CD4-positive, alpha-beta T cell (primary cell): ENCODE measurements around the gene KCNJ18. TPM values are rescaled to one million over a fixed set of nuclear protein-coding genes. Genes with fewer than 3 reads are reported as not detected.

Source experiments
- ATAC-seq: fragments of 200-7000 bp; cut with Tn5 transposase; one replicate; pipeline ENCODE4 v1.10.0; 2022; ENCODE audit warnings: mild to moderate bottlenecking; ENCODE audit not compliant: poor library complexity
- CTCF ChIA-PET: fragments of 350-600 bp; sonication (Branson Sonifier 250); formaldehyde crosslinking; loops from one replicate; lab custom pipeline; 2021; ENCODE audit warnings: antibody characterized with exemption, inconsistent platforms; lab: Charles Lee
- POLR2A ChIA-PET: fragments of 350-600 bp; sonication (Branson Sonifier 250); formaldehyde crosslinking; loops from one replicate; lab custom pipeline; 2021; ENCODE audit warnings: antibody characterized with exemption, inconsistent platforms; lab: Charles Lee
- DNase-seq, 14 experiments: peaks; one replicate each; pipeline ENCODE4 v3.0.0-alpha.2; 2013 to 2020; ENCODE audit warnings: mixed read lengths in 2 of 14
- H3K27ac ChIP-seq, 2 donors: one replicate each; pipeline versions ENCODE4 v1.5.1 to v1.7.0; 2013; ENCODE audit warnings: low read length in 2 of 2, low read depth in 1 of 2, mild to moderate bottlenecking in 1 of 2
- H3K27me3 ChIP-seq, 2 experiments: 1 replicate in 1 of 2; 2 replicates in 1 of 2; pipeline versions ENCODE4 v1.6.1 to v1.7.0; 2013; ENCODE audit warnings: low read length in 2 of 2, control low read depth in 1 of 2, mild to moderate bottlenecking in 1 of 2, moderate library complexity in 1 of 2; ENCODE audit not compliant: insufficient read depth in 2 of 2, control insufficient read depth in 1 of 2
- H3K36me3 ChIP-seq: one replicate; pipeline ENCODE4 v1.6.1; 2013; ENCODE audit warnings: low read length, control low read depth; ENCODE audit not compliant: insufficient read depth
- H3K4me1 ChIP-seq: one replicate; pipeline ENCODE4 v1.6.1; 2013; ENCODE audit warnings: low read length, control low read depth; ENCODE audit not compliant: insufficient read depth
- H3K4me3 ChIP-seq: one replicate; pipeline ENCODE4 v1.5.1; 2013; ENCODE audit warnings: mild to moderate bottlenecking, low read length, moderate library complexity
- H3K9me3 ChIP-seq, 2 experiments: 1 replicate in 1 of 2; 2 replicates in 1 of 2; pipeline versions ENCODE4 v1.6.1 to v1.7.0; 2013; ENCODE audit warnings: low read length in 2 of 2, mild to moderate bottlenecking in 2 of 2, control low read depth in 1 of 2, moderate library complexity in 1 of 2; ENCODE audit not compliant: control insufficient read depth in 1 of 2, insufficient read depth in 1 of 2
- H3K27ac Mint-ChIP-seq: one replicate; pipeline ENCODE4 v1.8.0; 2020; ENCODE audit warnings: mixed read lengths
- H3K27me3 Mint-ChIP-seq: one replicate; pipeline ENCODE4 v1.8.0; 2021; ENCODE audit warnings: mixed read lengths
- H3K36me3 Mint-ChIP-seq: one replicate; pipeline ENCODE4 v1.8.0; 2021; ENCODE audit warnings: low read depth, mixed read lengths
- H3K4me1 Mint-ChIP-seq: one replicate; pipeline ENCODE4 v1.8.0; 2021; ENCODE audit warnings: low read depth, mixed read lengths
- H3K4me3 Mint-ChIP-seq: one replicate; pipeline ENCODE4 v1.8.0; 2020; ENCODE audit warnings: mild to moderate bottlenecking, mixed read lengths
- H3K9me3 Mint-ChIP-seq: one replicate; pipeline ENCODE4 v1.8.0; 2020; ENCODE audit warnings: mixed read lengths
- intact Hi-C, 2 experiments: fragments of 100-400 bp; cut with DNase I in 1 of 2; cut with micrococcal nuclease in 1 of 2; formaldehyde crosslinking; loops; one replicate each; pipeline versions ENCODE4 v1.15.1 to v1.9.0; 2023 to 2025; cut with DNase I, micrococcal nuclease
- total RNA-seq, 174 experiments: library from RNA in 2 of 174; stranded (reverse) in 2 of 174; gene quantifications; one replicate each; pipeline ENCODE4 v1.2.3 and lab custom pipeline; 2021 to 2026
- TF ChIP-seq, protein P1 (sequence below): fragments of 200-600 bp; IDR thresholded peaks from one replicate; pipeline ENCODE4 v1.8.0; 2022; ENCODE audit warnings: antibody characterized with exemption, mild to moderate bottlenecking

KCNJ18 gene
- total RNA-seq, 2 experiments from 2014 or later: not detected

- Histone ChIP-seq H3K27me3 (no peaks in the 10 kb centered on the region), H3K4me1 (no peaks in the 10 kb centered on the region), H3K4me3 (no peak overlapping the region), H3K9me3 (peaks cover 0 to 31% of the 10 kb centered on the region in 2 experiments), H3K27ac (no peak overlapping the region), H3K36me3 (no peaks in the 10 kb centered on the region)
- Mint-ChIP-seq H3K27ac (no peak overlapping the region), H3K27me3 (no peaks in the 10 kb centered on the region), H3K9me3 (no peaks in the 10 kb centered on the region), H3K4me1 (no peaks in the 10 kb centered on the region), H3K36me3 (no peaks in the 10 kb centered on the region), H3K4me3 (no peak overlapping the region)
- TF ChIP-seq, protein P1, sequence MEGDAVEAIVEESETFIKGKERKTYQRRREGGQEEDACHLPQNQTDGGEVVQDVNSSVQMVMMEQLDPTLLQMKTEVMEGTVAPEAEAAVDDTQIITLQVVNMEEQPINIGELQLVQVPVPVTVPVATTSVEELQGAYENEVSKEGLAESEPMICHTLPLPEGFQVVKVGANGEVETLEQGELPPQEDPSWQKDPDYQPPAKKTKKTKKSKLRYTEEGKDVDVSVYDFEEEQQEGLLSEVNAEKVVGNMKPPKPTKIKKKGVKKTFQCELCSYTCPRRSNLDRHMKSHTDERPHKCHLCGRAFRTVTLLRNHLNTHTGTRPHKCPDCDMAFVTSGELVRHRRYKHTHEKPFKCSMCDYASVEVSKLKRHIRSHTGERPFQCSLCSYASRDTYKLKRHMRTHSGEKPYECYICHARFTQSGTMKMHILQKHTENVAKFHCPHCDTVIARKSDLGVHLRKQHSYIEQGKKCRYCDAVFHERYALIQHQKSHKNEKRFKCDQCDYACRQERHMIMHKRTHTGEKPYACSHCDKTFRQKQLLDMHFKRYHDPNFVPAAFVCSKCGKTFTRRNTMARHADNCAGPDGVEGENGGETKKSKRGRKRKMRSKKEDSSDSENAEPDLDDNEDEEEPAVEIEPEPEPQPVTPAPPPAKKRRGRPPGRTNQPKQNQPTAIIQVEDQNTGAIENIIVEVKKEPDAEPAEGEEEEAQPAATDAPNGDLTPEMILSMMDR: no peak
- no peak for ATAC-seq
- ChIA-PET CTCF (no interaction called here), POLR2A (no interaction called here)
- DNase-seq: no peak
- intact Hi-C loops: no loop called here
Observed at GRCh38 chr17:21686165-21687015, 5.9 kb upstream of the KCNJ18 start.

- H3K27me3 Mint-ChIP-seq: no peaks in the 10 kb centered on the region
- ATAC-seq (no peak), DNase-seq (no peak)
- TF ChIP-seq, protein P1: no peak
- intact Hi-C loops: no loop called here
- peaks cover 0 to 37% of the 10 kb centered on the region in 2 experiments for H3K9me3 ChIP-seq
- ChIA-PET CTCF (no interaction called here), POLR2A (no interaction called here)
- H3K27me3 ChIP-seq: no peaks in the 10 kb centered on the region
- H3K4me3 Mint-ChIP-seq: no peak overlapping the region
- no peaks in the 10 kb centered on the region for H3K9me3 Mint-ChIP-seq
- no peaks in the 10 kb centered on the region for H3K36me3 Mint-ChIP-seq
- no peaks in the 10 kb centered on the region for H3K4me1 ChIP-seq
- no peak overlapping the region for H3K27ac ChIP-seq
- no peaks in the 10 kb centered on the region for H3K36me3 ChIP-seq
- H3K4me1 Mint-ChIP-seq: no peaks in the 10 kb centered on the region
- H3K27ac Mint-ChIP-seq: no peak overlapping the region
- H3K4me3 ChIP-seq: no peak overlapping the region
Observed at GRCh38 chr17:21687136-21687953, 5.0 kb upstream of the KCNJ18 start.

DNA sequence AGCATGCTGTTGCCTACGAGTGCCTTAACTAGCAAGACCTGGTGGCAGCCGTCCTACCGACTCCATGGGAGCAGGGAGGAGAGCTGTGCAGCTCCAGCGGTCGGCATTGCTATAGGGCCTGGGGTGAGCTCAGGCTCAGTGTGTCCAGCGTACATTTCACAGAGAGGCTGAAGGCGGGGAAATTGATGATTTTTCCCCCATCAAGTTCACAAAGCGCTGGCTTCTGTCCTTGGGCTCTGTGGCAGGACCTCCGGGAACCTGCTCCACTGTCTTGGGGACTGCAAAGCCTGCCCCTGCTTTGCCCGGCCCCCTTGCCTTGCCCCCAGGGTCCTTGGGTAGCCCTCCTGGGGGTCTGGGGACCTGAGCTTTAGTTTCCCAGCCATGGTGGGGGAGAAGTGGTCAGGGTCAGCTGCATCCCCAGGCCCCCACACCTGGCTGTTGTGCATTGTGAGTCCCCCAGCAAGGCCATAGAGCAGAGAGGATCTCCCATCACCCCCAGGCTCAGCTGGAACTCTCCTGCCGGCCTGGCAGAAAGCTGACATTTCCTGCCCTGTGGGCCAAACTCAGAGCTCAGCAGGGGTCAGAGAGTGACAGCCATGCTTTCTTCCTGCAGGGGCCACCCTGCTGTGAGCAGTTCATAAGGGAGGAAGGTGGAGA is 3.9 kb upstream of the KCNJ18 start:
- POLR2A ChIA-PET: no interaction called here
- intact Hi-C loops: no loop called here
- DNase-seq: no peak

More for the DNA sequence above, 3.9 kb upstream of the KCNJ18 start:
- CTCF ChIA-PET: no interaction called here
- peaks cover 0 to 42% of the 10 kb centered on the region in 2 experiments for H3K9me3 ChIP-seq
- TF ChIP-seq, protein P1: no peak
- Mint-ChIP-seq H3K27me3 (no peaks in the 10 kb centered on the region), H3K4me1 (no peaks in the 10 kb centered on the region), H3K4me3 (no peak overlapping the region), H3K36me3 (no peaks in the 10 kb centered on the region), H3K9me3 (no peaks in the 10 kb centered on the region), H3K27ac (no peak overlapping the region)
- no peaks in the 10 kb centered on the region for H3K4me1 ChIP-seq
- H3K36me3 ChIP-seq: no peaks in the 10 kb centered on the region
- ATAC-seq: no peak
- no peak overlapping the region for H3K4me3 ChIP-seq
- no peak overlapping the region for H3K27ac ChIP-seq
- H3K27me3 ChIP-seq: no peaks in the 10 kb centered on the region
